Cardiac septum (tissue), 1 donor: ENCODE data around the gene HBG1. TPM values are rescaled to one million over a fixed set of nuclear protein-coding genes. Genes with fewer than 3 reads are reported as not detected.
"Not testable (repeated sequence)": the region's sequence is repeated elsewhere in the genome, so short reads cannot be mapped to it uniquely, and the experiment has no call there.

ENCODE experiments used
- DNase-seq: peaks from one replicate; pipeline ENCODE4 v3.0.0-alpha.2; 2020; ENCODE audit warnings: low spot score
- intact Hi-C: fragments of 100-400 bp; cut with DNase I; formaldehyde crosslinking; loops from one replicate; pipeline ENCODE4 v1.14.0; 2022
- total RNA-seq: library from RNA; stranded (reverse); fragmentation: NEBNext Ultra II Directional; extraction: Animal tissue kit (Norgen Biotek cat#: 25700); gene quantifications from one replicate; pipeline ENCODE4 v1.2.1, GENCODE V29; 2021
- donor health status: DM: no; HTN: no; CAD: no.

HBG1 gene
- total RNA-seq, 1 donor from 2014 or later = not detected

GRCh38 chr11:5279471-5280090 lies 29.9 kb upstream of the HBG1 start:
- intact Hi-C loops = no loop called here
- no peak for DNase-seq

- no peak for DNase-seq
- intact Hi-C loops = no loop called here
Measured at GRCh38 chr11:5277807-5278382, 28.2 kb upstream of the HBG1 start.

DNA sequence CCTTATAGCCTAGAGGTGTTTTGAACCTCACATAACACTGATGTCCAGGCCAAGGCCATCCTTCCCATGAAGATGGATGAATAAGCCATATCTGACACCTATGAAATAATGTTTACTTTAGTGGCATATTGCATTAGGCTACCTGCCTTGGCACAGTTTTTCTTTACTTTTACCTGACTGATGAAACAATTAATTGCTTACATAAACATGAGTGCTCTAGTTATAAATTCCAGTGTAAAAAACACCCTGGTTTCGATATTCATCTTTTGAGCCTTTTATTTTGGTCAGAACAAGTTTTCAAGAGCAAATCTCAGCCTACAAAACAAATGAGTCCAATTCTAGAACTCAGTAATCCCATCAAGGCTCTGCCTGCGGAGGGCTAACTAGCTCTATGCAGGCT lies 27.0 kb upstream of the HBG1 start:
- intact Hi-C loops = no loop called here
- no peak for DNase-seq

DNA sequence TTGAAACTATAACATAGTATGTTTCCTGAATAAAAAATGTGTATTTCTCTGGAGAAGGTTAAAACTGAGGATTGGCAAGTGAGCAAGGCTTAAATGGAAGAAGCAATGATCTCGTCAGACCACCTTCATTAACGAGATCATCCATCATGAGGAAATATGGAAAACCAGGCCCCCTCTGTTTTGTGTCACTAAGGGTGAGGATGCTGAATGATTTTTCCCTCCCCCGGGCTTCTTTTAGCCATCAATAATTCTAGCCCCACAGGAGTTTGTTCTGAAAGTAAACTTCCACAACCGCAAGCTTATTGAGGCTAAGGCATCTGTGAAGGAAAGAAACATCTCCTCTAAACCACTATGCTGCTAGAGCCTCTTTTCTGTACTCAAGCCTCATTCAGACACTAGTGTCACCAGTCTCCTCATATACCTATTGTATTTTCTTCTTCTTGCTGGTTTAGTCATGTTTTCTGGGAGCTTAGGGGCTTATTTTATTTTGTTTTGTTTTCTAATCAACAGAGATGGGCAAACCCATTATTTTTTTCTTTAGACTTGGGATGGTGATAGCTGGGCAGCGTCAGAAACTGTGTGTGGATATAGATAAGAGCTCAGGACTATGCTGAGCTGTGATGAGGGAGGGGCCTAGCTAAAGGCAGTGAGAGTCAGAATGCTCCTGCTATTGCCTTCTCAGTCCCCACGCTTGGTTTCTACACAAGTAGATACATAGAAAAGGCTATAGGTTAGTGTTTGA lies 25.9 kb upstream of the HBG1 start:
- intact Hi-C loops = no loop called here
- DNase-seq = no peak

DNA sequence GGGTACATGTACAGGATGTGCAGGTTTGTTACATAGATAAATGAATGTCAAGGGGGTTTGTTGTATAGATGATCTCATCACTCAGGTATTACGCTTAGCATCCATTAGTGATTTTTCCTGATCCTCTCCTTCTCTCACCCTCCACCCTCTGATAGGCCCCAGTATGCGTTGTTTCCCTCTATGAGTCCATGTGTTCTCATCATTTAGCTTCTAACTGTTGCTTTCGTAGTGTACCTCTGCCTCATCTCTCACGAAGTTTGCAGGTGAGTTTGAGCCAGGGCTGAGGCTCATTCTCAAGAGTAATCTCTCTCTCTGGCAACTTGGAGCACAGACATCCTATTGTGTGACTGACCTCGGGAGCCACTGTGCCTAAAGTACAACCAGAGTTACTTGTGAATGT lies 24.7 kb upstream of the HBG1 start:
- DNase-seq = no peak
- intact Hi-C loops = no loop called here

DNA sequence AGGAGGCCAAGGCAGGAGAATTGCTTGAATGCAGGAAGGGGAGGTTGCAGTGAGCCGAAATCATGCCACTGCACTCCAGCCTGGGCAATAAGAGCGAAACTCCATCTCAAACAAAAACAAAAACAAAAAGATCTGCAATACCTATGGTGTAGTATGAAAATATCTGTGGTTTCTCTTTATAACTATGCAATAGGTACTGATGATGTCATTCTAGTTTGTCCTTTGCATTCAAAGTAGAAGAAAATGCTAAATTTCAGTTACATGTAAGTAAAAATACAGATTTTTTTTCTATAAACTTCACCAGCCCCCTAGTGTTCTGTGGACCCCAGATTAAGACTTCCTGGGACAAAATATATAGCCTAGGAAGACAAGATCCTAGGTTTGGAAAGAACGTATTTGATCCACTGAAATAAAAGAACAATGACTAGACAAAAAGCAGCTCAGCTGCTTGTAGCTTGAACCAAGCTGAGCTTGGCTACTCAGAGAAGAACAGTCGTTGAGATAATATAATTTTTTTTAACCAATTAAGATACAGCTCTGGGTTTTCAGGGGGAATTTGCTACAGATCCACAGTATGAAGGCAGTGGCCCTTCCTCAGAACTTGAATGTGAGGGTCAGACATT lies 22.8 kb upstream of the HBG1 start:
- intact Hi-C loops = no loop called here
- no peak for DNase-seq

GRCh38 chr11:5269715-5270147 lies 20.1 kb upstream of the HBG1 start, which contains the start of gene HBE1:
Gene HBE1 (minus strand): TSS chr11:5269945. CDS start chr11:5269890, 55 bp downstream.
- intact Hi-C loops = no loop called here
- DNase-seq = no peak

GRCh38 chr11:5267033-5267563 lies 17.4 kb upstream of the HBG1 start:
- no peak for DNase-seq
- intact Hi-C loops = no loop called here

GRCh38 chr11:5266609-5267008 lies 17.0 kb upstream of the HBG1 start:
- no peak for DNase-seq
- intact Hi-C loops = no loop called here

- no peak for DNase-seq
- intact Hi-C loops = no loop called here
Measured at GRCh38 chr11:5265832-5266231, 16.2 kb upstream of the HBG1 start.

- DNase-seq = no peak
- intact Hi-C loops = no loop called here
Measured at GRCh38 chr11:5258543-5259262, 9.0 kb upstream of the HBG1 start.

DNA sequence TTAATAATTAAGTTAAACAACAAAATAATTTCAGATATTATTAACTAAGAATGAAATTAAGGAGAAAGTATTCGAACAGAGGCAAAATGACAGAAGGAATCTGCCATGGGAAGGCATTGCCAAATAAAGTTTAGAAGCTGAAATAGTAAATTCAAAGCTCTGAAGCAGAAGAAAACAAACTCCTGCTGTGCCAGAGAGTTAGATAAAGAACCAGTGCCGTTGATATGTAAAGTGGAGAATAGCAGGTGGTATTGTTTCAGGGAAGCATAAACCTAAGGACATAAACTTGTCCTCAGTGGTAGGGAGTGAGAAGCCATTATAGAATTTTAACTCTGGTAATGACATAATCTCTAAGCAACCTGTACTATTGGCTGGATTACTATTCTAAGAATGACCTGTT lies 7.6 kb upstream of the HBG1 start:
- no peak for DNase-seq
- intact Hi-C loops = no loop called here

DNA sequence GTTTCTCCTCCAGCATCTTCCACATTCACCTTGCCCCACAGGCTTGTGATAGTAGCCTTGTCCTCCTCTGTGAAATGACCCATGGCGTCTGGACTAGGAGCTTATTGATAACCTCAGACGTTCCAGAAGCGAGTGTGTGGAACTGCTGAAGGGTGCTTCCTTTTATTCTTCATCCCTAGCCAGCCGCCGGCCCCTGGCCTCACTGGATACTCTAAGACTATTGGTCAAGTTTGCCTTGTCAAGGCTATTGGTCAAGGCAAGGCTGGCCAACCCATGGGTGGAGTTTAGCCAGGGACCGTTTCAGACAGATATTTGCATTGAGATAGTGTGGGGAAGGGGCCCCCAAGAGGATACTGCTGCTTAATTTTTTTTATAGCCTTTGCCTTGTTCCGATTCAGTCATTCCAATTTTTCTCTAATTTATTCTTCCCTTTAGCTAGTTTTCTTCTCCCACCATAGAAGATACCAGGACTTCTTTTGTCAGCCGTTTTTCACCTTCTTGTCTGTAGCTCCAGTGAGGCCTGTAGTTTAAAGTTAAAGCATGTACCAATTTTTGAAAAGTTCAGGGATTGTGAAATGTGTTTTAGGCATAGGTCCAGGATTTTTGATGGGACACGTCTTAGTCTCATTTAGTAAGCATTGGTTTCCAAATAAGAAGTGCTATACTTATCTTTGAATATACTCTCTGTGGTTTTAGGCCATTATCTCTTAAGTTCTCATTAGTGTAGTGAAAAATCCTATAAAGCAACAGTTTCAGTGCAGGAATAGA lies 5.2 kb upstream of the HBG1 start, which contains the start of gene HBG2:
Gene HBG2, minus strand, starts transcription at position 136 of the 768 bp plus-strand sequence. Its CDS starts 53 bp downstream, at position 83.
- intact Hi-C loops, DNase-seq: not testable (repeated sequence)

GRCh38 chr11:5254023-5254422 lies 4.4 kb upstream of the HBG1 start:
- DNase-seq, intact Hi-C loops: not testable (repeated sequence)

DNA sequence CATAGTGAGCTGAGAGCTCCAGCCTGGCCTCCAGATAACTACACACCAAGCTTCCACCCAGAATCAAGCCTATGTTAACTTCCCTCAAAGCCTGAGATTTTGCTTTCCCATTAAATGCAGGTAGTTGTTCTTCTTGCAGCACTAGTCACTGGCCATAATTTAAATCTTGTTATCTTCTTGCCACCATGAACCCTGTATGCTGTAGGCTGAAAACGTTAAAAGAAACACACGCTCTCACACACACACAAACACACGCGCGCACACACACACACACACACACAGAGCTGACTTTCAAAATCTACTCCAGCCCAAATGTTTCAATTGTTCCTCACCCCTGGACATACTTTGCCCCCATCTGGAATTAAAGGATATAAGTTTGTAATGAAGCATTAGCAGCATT lies 3.8 kb upstream of the HBG1 start:
- DNase-seq, intact Hi-C loops: not testable (repeated sequence)

GRCh38 chr11:5252919-5253265 lies 3.2 kb upstream of the HBG1 start:
- DNase-seq = no peak
- intact Hi-C loops = no loop called here

DNA sequence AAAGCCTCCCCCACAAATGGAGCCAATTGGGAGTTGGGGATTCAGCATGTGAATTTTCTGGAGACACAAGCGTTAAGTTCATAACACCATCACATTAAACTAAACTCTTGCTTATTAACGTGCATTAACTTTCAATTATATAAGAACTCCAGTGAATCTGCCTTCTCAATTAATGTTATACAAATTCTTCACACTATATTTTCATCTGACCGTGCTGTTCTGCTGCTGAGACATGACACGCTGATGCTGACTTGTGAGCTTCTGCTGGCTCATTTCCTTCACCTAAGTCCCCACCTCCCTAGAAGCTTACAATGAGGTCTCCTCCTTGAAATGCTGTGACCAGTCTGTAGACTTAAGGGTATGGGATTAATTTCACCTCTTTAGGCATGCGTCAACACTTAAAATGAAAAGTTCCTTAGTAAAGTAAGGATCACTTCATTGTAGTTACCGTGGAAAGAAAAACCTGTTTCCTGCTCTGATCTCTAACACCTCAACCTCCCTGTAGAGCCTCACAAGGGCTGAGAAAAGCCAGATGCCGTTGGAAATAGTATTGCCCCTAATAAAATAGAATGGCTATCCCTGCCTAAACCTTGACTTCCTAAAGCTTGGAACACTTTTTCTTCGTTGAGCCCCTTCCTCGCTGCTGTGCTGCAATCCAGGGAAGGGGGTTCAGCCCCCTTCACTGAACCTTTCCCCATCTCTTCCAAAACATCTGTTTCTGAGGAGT lies 2.7 kb upstream of the HBG1 start:
- intact Hi-C loops = no loop called here
- no peak for DNase-seq

GRCh38 chr11:5251746-5252145 lies 2.1 kb upstream of the HBG1 start:
- intact Hi-C loops = no loop called here
- DNase-seq = no peak
